Omental fat pad (tissue), 4 donors: ENCODE results near the gene TMEM213. TPM values are rescaled to one million over a fixed set of nuclear protein-coding genes. Genes with fewer than 3 reads are reported as not detected.

Experiments used
- ATAC-seq: fragments of 150-250 bp; one replicate; pipeline ENCODE4 v1.9.1; 2016; ENCODE audit warnings: mild to moderate bottlenecking, moderate library complexity; ENCODE audit not compliant: low FRiP score
- DNase-seq: peaks from one replicate; pipeline ENCODE4 v3.0.0-alpha.2; 2019; ENCODE audit warnings: low spot score
- total RNA-seq, 4 donors: library from RNA; depleted of rRNA; stranded (reverse); fragments of >200 nt; gene quantifications; one replicate each; pipeline ENCODE4 v1.1.0, GENCODE V29; 2016
- TF ChIP-seq, protein P1 (sequence below), 3 donors: fragments of 450-650 bp; IDR thresholded peaks; one replicate each; pipeline ENCODE4 v1.5.1; 2016 to 2017; ENCODE audit warnings: antibody characterized with exemption in 3 of 3, mild to moderate bottlenecking in 3 of 3, moderate library complexity in 2 of 3

The TMEM213 gene
- total RNA-seq, 4 donors from 2014 or later, result not detected

GRCh38 chr7:138813945-138814344 is 16.2 kb downstream of the TMEM213 start:
- TF ChIP-seq, protein P1, sequence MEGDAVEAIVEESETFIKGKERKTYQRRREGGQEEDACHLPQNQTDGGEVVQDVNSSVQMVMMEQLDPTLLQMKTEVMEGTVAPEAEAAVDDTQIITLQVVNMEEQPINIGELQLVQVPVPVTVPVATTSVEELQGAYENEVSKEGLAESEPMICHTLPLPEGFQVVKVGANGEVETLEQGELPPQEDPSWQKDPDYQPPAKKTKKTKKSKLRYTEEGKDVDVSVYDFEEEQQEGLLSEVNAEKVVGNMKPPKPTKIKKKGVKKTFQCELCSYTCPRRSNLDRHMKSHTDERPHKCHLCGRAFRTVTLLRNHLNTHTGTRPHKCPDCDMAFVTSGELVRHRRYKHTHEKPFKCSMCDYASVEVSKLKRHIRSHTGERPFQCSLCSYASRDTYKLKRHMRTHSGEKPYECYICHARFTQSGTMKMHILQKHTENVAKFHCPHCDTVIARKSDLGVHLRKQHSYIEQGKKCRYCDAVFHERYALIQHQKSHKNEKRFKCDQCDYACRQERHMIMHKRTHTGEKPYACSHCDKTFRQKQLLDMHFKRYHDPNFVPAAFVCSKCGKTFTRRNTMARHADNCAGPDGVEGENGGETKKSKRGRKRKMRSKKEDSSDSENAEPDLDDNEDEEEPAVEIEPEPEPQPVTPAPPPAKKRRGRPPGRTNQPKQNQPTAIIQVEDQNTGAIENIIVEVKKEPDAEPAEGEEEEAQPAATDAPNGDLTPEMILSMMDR (IDR thresholded peaks at IDR 0.05), result no peak
- ATAC-seq (no peak), DNase-seq (no peak)

- DNase-seq (no peak), ATAC-seq (no peak)
- TF ChIP-seq, protein P1 (IDR thresholded peaks at IDR 0.05), result no peak
Measured at GRCh38 chr7:138814816-138815332, 17.1 kb downstream of the TMEM213 start.

DNA sequence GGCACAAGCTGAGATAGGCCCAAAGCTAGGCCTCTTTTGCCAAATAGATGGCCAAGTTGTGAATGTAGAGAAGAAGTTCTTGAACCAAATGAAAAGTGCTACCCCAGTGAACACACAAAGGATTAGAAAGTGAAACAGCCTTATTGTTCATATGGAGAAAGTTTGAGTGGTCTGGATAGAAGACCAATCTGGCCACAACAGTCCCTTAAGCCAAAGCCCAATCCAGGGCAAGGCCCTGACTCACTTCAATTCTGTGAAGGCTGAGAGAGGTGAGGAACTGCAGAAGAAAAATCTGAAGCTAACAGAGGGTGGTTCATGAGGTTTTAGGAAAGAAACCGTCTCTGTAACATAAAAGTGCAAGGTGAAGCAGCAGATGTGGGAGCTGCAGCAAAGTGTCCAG is 18.9 kb downstream of the TMEM213 start:
- TF ChIP-seq, protein P1 (IDR thresholded peaks at IDR 0.05), result no peak
- ATAC-seq (no peak), DNase-seq (no peak)

DNA sequence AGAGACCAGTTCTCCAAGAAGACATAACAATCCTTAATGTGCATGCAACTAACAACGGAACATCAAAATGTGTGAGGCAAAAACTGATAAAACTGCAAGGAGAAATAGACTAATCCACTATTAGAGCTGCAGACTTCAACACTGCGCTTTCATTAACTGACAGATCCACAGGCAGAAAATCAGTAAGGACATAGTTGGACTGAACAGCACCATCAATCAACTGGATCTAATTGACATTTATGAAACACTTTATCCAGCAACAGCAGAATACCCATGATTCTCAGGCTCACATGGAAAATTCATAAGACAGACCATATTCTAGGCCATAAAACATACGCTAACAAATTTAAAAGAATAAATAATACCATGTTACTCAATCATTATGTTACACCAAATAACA is 21.8 kb downstream of the TMEM213 start:
- DNase-seq (no peak), ATAC-seq (no peak)
- TF ChIP-seq, protein P1 (IDR thresholded peaks at IDR 0.05), result no peak

- no peak for ATAC-seq
- no peak for DNase-seq
- TF ChIP-seq, protein P1 (IDR thresholded peaks at IDR 0.05), result no peak
Measured at GRCh38 chr7:138821912-138822311, 24.1 kb downstream of the TMEM213 start.

DNA sequence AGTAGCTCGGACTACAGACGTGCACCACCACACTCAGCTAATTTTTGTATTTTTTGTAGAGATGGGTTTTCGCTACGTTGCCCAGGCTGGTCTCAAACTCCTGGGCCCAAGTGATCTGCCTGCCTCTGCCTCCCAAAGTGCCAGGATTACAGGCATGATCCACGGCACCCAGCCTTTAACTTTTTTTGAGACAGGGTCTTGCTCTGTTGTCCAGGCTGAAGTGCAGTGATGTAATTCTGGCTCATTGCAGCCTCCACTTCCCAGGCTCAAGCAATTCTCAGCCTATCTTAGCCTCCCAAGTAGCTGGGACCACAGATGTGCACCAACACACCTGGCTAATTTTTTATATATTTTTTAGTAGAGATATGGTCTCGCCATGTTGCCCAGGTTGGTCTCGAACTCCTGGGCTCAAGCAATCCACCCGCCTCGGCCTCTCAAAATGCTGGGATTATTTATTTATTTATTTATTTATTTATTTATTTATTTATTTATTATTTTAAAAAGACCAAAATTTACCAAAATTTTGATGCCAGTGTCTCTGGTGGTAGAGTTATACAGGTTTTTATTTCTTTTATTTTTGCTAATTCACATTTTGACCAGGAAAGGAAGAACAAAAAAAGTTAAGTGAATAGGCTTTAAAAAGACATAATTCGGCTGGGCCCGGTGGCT is 25.2 kb downstream of the TMEM213 start:
- TF ChIP-seq, protein P1 (IDR thresholded peaks at IDR 0.05), result no peak
- no peak for DNase-seq
- ATAC-seq, result no peak
